ENCODE results near the gene PANK1.

The PANK1 gene

DNA sequence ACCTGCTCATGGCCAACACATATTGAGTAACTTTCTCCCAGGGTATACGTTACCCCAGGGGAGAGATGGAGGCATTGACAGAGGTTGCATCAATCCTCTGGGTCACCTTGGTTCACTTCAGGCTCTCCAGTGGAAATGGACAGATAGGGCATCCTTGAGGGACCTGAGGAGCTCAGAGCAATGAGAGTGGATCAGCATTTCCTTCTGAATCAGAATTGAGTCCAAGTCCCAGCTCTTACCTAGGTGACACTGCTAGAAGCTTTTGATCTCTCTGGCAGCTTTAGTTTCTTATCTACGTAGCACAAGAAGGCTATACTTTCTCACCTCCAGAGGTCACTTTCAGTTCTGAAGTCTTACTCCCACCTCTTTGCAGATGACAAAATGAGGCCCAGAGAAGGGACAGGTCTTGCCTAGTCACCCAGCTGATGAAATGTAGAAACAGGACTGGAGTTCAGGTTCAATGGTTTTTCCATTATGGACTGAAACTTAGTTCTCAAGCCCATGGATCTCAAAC lies 35.2 kb downstream of the PANK1 start:
- FAIRE-seq = no peak
- TF ChIP-seq, protein P1, sequence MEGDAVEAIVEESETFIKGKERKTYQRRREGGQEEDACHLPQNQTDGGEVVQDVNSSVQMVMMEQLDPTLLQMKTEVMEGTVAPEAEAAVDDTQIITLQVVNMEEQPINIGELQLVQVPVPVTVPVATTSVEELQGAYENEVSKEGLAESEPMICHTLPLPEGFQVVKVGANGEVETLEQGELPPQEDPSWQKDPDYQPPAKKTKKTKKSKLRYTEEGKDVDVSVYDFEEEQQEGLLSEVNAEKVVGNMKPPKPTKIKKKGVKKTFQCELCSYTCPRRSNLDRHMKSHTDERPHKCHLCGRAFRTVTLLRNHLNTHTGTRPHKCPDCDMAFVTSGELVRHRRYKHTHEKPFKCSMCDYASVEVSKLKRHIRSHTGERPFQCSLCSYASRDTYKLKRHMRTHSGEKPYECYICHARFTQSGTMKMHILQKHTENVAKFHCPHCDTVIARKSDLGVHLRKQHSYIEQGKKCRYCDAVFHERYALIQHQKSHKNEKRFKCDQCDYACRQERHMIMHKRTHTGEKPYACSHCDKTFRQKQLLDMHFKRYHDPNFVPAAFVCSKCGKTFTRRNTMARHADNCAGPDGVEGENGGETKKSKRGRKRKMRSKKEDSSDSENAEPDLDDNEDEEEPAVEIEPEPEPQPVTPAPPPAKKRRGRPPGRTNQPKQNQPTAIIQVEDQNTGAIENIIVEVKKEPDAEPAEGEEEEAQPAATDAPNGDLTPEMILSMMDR (IDR thresholded peaks at IDR 0.05; ENCODE audit: insufficient read depth, missing control alignments) = no peak
- no peak for DNase-seq (ENCODE audit: insufficient read length, low spot score)

DNA sequence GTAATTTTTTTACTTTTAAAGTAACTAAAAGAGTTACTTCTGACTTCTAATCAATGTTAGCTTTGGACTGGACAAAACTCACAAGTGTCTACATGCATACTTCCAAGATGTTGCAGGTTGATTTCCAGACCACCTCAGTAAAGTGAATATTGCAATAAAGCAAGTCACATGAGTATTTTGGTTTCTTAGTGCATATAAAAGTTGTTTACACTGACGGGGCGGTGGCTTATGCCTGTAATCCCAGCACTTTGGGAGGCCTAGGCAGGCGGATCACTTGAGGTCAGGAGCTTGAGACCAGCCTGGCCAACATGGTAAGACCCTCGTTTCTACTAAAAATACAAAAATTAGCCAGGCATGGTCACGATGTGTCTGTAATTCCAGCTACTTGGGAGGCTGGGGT lies 40.8 kb downstream of the PANK1 start:
- TF ChIP-seq, protein P1 (IDR thresholded peaks at IDR 0.05; ENCODE audit: insufficient read depth, missing control alignments) = no peak
- FAIRE-seq = no peak
- no peak for DNase-seq (ENCODE audit: insufficient read length, low spot score)

DNA sequence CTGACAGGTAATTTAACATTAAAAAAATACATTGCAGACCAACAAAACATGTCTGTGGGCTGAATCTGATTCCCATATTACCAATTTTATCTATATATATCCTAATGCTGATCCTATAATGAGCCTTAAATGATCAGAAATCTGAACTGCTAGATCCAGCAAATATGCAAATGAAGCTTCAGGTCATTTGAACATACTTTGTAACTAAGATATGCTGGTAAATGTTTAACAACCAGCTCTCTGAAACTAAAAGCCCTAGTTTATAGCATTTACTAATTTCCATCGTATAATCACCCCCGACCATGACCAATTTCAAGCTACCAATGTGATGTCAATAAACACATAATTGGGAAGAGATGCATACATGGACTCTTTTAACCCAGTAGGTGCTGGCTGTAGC lies 42.1 kb downstream of the PANK1 start:
- no peak for FAIRE-seq
- TF ChIP-seq, protein P1 (IDR thresholded peaks at IDR 0.05; ENCODE audit: insufficient read depth, missing control alignments) = no peak

GRCh38 chr10:89601728-89602361 lies 43.2 kb downstream of the PANK1 start:
- TF ChIP-seq, protein P1 (IDR thresholded peaks at IDR 0.05; ENCODE audit: insufficient read depth, missing control alignments) = no peak
- FAIRE-seq (peak; percentile 11), DNase-seq (ENCODE audit: insufficient read length, low spot score) (no peak)

More for the DNA sequence above, 42.1 kb downstream of the PANK1 start:
- no peak for DNase-seq (ENCODE audit: insufficient read length, low spot score)

DNA sequence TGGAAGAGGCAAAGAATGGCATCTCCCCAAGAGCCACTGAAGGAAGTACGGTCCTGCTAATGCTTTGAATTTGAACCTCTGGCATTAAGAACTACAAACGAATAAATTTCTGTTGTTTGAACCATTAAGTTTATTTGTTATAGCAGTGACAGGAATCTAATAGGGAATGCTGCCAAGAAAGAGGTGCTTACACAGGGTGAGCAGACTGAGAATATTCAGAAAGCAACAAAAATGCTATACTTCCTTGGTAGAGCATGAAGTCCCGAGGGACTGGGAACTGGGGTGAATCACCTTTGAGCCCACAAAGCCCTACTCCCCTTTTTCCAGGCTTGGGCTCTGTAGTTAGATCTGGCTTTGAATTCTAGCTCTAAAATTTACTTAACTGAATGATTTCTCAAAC lies 45.0 kb downstream of the PANK1 start:
- TF ChIP-seq, protein P1 (IDR thresholded peaks at IDR 0.05; ENCODE audit: insufficient read depth, missing control alignments) = no peak
- DNase-seq (ENCODE audit: insufficient read length, low spot score) (no peak), FAIRE-seq (no peak)

GRCh38 chr10:89593043-89593442 lies 52.0 kb downstream of the PANK1 start:
- TF ChIP-seq, protein P1 (IDR thresholded peaks at IDR 0.05; ENCODE audit: insufficient read depth, missing control alignments) = no peak
- DNase-seq (ENCODE audit: insufficient read length, low spot score) = no peak
- no peak for FAIRE-seq

- DNase-seq (ENCODE audit: insufficient read length, low spot score) (no peak), FAIRE-seq (no peak)
Measured at GRCh38 chr10:89592539-89592938, 52.5 kb downstream of the PANK1 start.

More at GRCh38 chr10:89592539-89592938, 52.5 kb downstream of the PANK1 start:
- TF ChIP-seq, protein P1 (IDR thresholded peaks at IDR 0.05; ENCODE audit: insufficient read depth, missing control alignments) = no peak

All from D721Med (cell line).